Keratinocyte (primary cell): ENCODE data around the gene DLL3. TPM values are rescaled to one million over a fixed set of nuclear protein-coding genes. Genes with fewer than 3 reads are reported as not detected.

ENCODE experiments used
- DNase-seq: peaks from one replicate; pipeline ENCODE4 v3.0.0-alpha.2; 2011; ENCODE audit warnings: low read depth, missing footprints, low spot score
- FAIRE-seq: peaks from 2 replicates; lab custom pipeline; 2011; peaks lifted over from hg19 to GRCh38; lab: Jason Lieb, UNC
- H2AFZ ChIP-seq: 2 replicates; pipeline ENCODE4 v1.6.0; 2012; ENCODE audit warnings: low read length, control low read depth, inconsistent platforms; ENCODE audit not compliant: control insufficient read depth
- H3K27ac ChIP-seq: 2 replicates; pipeline ENCODE4 v1.5.1; 2011; ENCODE audit warnings: low read length; ENCODE audit not compliant: control insufficient read depth, insufficient read depth
- H3K27me3 ChIP-seq: 3 replicates; pipeline ENCODE4 v1.6.0; 2011; ENCODE audit warnings: low read length; ENCODE audit not compliant: control insufficient read depth, insufficient read depth; ENCODE audit errors: extremely low read depth
- H3K36me3 ChIP-seq, 2 experiments: 2 replicates in 1 of 2; 3 replicates in 1 of 2; pipeline ENCODE4 v1.5.1; 2011; ENCODE audit warnings: low read length in 2 of 2, mild to moderate bottlenecking in 1 of 2; ENCODE audit not compliant: control insufficient read depth in 2 of 2, insufficient read depth in 2 of 2; ENCODE audit errors: extremely low read depth in 1 of 2
- H3K4me1 ChIP-seq: 3 replicates; pipeline ENCODE4 v1.5.1; 2011; ENCODE audit warnings: low read length; ENCODE audit not compliant: control insufficient read depth, insufficient read depth; ENCODE audit errors: extremely low read depth
- H3K4me2 ChIP-seq: 3 replicates; pipeline ENCODE4 v1.6.0; 2011; ENCODE audit warnings: low read depth, low read length; ENCODE audit not compliant: control insufficient read depth, insufficient read depth; ENCODE audit errors: extremely low read depth
- H3K4me3 ChIP-seq, 3 experiments: fragments of 200-600 bp in 1 of 3; sonication (generic) in 1 of 3; 2 replicates in 2 of 3; 3 replicates in 1 of 3; pipeline ENCODE4 v1.5.1; 2011 to 2016; ENCODE audit warnings: low read length in 3 of 3, mild to moderate bottlenecking in 3 of 3, control low read depth in 2 of 3, inconsistent platforms in 1 of 3, low read depth in 1 of 3, mixed read lengths in 1 of 3, mixed run types in 1 of 3, moderate library complexity in 1 of 3; ENCODE audit not compliant: control insufficient read depth in 2 of 3, insufficient read depth in 2 of 3; ENCODE audit errors: extremely low read depth in 1 of 3
- H3K79me2 ChIP-seq: 2 replicates; pipeline ENCODE4 v1.6.0; 2012; ENCODE audit warnings: low read length; ENCODE audit not compliant: control insufficient read depth, insufficient read depth
- H3K9ac ChIP-seq: 3 replicates; pipeline ENCODE4 v1.6.0; 2011; ENCODE audit warnings: low read length; ENCODE audit not compliant: control insufficient read depth, insufficient read depth; ENCODE audit errors: extremely low read depth
- H3K9me1 ChIP-seq: 3 replicates; pipeline ENCODE4 v1.6.0; 2011; ENCODE audit warnings: low read length; ENCODE audit not compliant: control insufficient read depth, insufficient read depth; ENCODE audit errors: extremely low read depth
- H3K9me3 ChIP-seq: 2 replicates; pipeline ENCODE4 v1.5.1; 2012; ENCODE audit warnings: low read depth, low read length; ENCODE audit not compliant: control insufficient read depth
- H4K20me1 ChIP-seq: 3 replicates; pipeline ENCODE4 v1.6.0; 2011; ENCODE audit warnings: low read length; ENCODE audit not compliant: control insufficient read depth, insufficient read depth; ENCODE audit errors: extremely low read depth
- EZH2 ChIP-seq: IDR thresholded peaks from one replicate; pipeline ENCODE4 v1.6.1; 2012; ENCODE audit warnings: inconsistent platforms, mild to moderate bottlenecking, low read length, moderate library complexity
- dilution Hi-C: fragments of 300-500 bp; cut with MboI; formaldehyde crosslinking; loops from one replicate; pipeline ENCODE4 v1.7.0; 2020; ENCODE audit warnings: low sequenced_read_pairs; ENCODE audit not compliant: extremely low pct_ligation_motif_present
- polyA plus RNA-seq, 5 experiments: library from polyadenylated mRNA; depleted of rRNA in 3 of 5; stranded (reverse) in 3 of 5; stranded (forward) in 1 of 5; unstranded in 1 of 5; fragments of >200 nt; gene quantifications; 1 replicate in 1 of 5; 2 replicates in 3 of 5; 3 replicates in 1 of 5; pipeline versions ENCODE4 v1.2.1 to v1.2.3, GENCODE V29; 2011 to 2012; ENCODE audit warnings: missing spikeins in 2 of 5, low read depth in 1 of 5, low replicate concordance in 1 of 5
- TF ChIP-seq, protein P1 (sequence below), 3 experiments: IDR thresholded peaks in 1 of 3; conservative IDR thresholded peaks in 1 of 3; optimal IDR thresholded peaks in 1 of 3; 2 replicates in 2 of 3; 3 replicates in 1 of 3; pipeline versions ENCODE3 to v1.5.1; 2011; ENCODE audit warnings: low read length in 3 of 3, mild to moderate bottlenecking in 3 of 3, moderate library complexity in 2 of 3, control low read depth in 1 of 3, inconsistent platforms in 1 of 3; ENCODE audit not compliant: insufficient read depth in 2 of 3; ENCODE audit errors: extremely low read depth in 1 of 3

The DLL3 gene
- polyA plus RNA-seq, 1 donor (not counting 4 experiments of a cell fraction or from before 2014, with no cell fraction given): 0.89 TPM

GRCh38 chr19:39492788-39493187 lies 6.0 kb upstream of the DLL3 start:
- Histone ChIP-seq H3K79me2 (no peaks in the 10 kb centered on the region), H3K27me3 (peaks cover 6% of the 10 kb centered on the region), H3K9me3 (no peaks in the 10 kb centered on the region), H3K4me2 (no peak overlapping the region), H4K20me1 (no peaks in the 10 kb centered on the region), H3K36me3 (peaks cover 19 to 29% of the 10 kb centered on the region in 2 experiments), H3K27ac (no peak overlapping the region), H2AFZ (no peak overlapping the region), H3K4me1 (peaks cover 5% of the 10 kb centered on the region), H3K4me3 (no peak overlapping the region), H3K9me1 (no peaks in the 10 kb centered on the region), H3K9ac (no peak overlapping the region)
- dilution Hi-C loops: no loop called here
- DNase-seq (no peak), FAIRE-seq (no peak)
- no peak for TF ChIP-seq EZH2
- TF ChIP-seq, protein P1, sequence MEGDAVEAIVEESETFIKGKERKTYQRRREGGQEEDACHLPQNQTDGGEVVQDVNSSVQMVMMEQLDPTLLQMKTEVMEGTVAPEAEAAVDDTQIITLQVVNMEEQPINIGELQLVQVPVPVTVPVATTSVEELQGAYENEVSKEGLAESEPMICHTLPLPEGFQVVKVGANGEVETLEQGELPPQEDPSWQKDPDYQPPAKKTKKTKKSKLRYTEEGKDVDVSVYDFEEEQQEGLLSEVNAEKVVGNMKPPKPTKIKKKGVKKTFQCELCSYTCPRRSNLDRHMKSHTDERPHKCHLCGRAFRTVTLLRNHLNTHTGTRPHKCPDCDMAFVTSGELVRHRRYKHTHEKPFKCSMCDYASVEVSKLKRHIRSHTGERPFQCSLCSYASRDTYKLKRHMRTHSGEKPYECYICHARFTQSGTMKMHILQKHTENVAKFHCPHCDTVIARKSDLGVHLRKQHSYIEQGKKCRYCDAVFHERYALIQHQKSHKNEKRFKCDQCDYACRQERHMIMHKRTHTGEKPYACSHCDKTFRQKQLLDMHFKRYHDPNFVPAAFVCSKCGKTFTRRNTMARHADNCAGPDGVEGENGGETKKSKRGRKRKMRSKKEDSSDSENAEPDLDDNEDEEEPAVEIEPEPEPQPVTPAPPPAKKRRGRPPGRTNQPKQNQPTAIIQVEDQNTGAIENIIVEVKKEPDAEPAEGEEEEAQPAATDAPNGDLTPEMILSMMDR (optimal IDR thresholded peaks at IDR 0.05 in 1 of 3, IDR thresholded peaks at IDR 0.05 in 1 of 3, conservative IDR thresholded peaks at IDR 0.05 in 1 of 3; ENCODE audit: extremely low read depth in 1 of 3, insufficient read depth in 2 of 3, low read length in 3 of 3): no peak

- TF ChIP-seq, protein P1 (optimal IDR thresholded peaks at IDR 0.05 in 1 of 3, IDR thresholded peaks at IDR 0.05 in 1 of 3, conservative IDR thresholded peaks at IDR 0.05 in 1 of 3; ENCODE audit: extremely low read depth in 1 of 3, insufficient read depth in 2 of 3, low read length in 3 of 3): no peak
- no peak for TF ChIP-seq EZH2
- Histone ChIP-seq H2AFZ (no peak overlapping the region), H3K27me3 (peaks cover 25% of the 10 kb centered on the region), H3K9ac (no peak overlapping the region), H3K4me2 (no peak overlapping the region), H3K4me1 (peaks cover 10% of the 10 kb centered on the region), H3K79me2 (no peaks in the 10 kb centered on the region), H3K4me3 (no peak overlapping the region), H3K9me3 (no peaks in the 10 kb centered on the region), H3K36me3 (peaks cover 8 to 14% of the 10 kb centered on the region in 2 experiments), H4K20me1 (no peaks in the 10 kb centered on the region), H3K27ac (no peak overlapping the region), H3K9me1 (no peaks in the 10 kb centered on the region)
- DNase-seq (no peak), FAIRE-seq (no peak)
- dilution Hi-C loops: no loop called here
These were observed 4.1 kb upstream of the DLL3 start for GRCh38 chr19:39494661-39495060.
